ENCODE measurements around the gene DPY30. TPM values are rescaled to one million over a fixed set of nuclear protein-coding genes. Genes with fewer than 3 reads are reported as not detected.
"Not testable (repeated sequence)": the region's sequence is repeated elsewhere in the genome, so short reads cannot be mapped to it uniquely, and the experiment has no call there.

Gene DPY30
- total and polyA plus RNA-seq, 2 donors (not counting 1 experiment from before 2014, with no cell fraction given): 43.4 to 56.8 TPM

DNA sequence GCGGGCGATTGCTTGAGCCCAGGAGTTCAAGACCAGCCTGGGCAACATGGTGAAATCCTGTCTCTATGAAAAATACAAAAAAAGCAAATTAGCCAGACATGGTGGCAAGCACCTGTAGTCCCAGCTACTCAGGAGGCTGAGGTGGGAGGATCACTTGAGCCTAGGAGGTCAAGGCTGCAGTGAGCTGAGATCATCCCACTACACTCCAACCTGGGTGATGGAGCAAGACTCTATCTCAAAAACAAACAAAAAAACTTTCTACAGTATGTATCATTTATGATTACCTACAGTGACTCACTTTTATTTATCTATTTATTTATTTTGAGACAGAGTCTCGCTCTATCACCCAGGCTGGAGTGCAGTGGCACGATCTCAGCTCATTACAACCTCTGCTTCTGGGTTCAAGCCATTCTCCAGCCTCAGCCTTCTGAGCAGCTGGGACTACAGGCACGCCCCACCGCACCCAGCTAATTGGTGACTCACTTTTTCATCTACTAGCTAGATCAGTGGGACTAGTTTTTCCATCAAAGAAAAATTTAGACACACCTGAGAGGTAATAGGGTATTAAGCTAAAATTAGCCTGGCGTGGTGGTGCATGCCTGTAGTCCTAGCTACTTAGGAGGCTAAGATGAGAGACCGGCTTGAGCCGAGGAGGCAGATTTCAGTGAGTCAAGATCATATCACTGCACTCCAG, 20.7 kb downstream of the DPY30 start:
- H3K27ac ChIP-seq (ENCODE audit: low read length in 2 of 2); H3K9me3 Mint-ChIP-seq (ENCODE audit: insufficient read depth); H3K4me3 ChIP-seq (ENCODE audit: control extremely low read depth in 1 of 5, extremely low read depth in 1 of 5, insufficient read depth in 1 of 5, low read depth in 2 of 5, low read length in 4 of 5); H3K79me2 ChIP-seq (ENCODE audit: control insufficient read depth, insufficient read depth, low read length); H3K4me1 Mint-ChIP-seq; H3K4me1 ChIP-seq (ENCODE audit: control insufficient read depth in 2 of 2, insufficient read depth in 2 of 2, low read length in 2 of 2); H2AFZ ChIP-seq (ENCODE audit: insufficient read depth, low read depth, low read length, poor library complexity, severe bottlenecking); H3K4me2 ChIP-seq (replicated peaks; ENCODE audit: low read depth, low read length, poor library complexity, severe bottlenecking); intact Hi-C loops (cut with micrococcal nuclease); H4K20me1 ChIP-seq (ENCODE audit: control insufficient read depth, insufficient read depth, low read length, poor library complexity, severe bottlenecking); H3K27ac Mint-ChIP-seq; H3K4me3 Mint-ChIP-seq; H3K9me3 ChIP-seq (ENCODE audit: control extremely low read depth in 1 of 3, control insufficient read depth in 2 of 3, insufficient read depth in 1 of 3, low read length in 2 of 3); ATAC-seq (ENCODE audit: low read depth); DNase-seq; POLR2A ChIA-PET; H3K27me3 Mint-ChIP-seq; H3K9ac ChIP-seq (ENCODE audit: low read length); H3K27me3 ChIP-seq (replicated peaks in 1 of 4; ENCODE audit: control extremely low read depth in 1 of 4, control insufficient read depth in 3 of 4, insufficient read depth in 4 of 4, low read length in 3 of 4): not testable (repeated sequence)
- H3K36me3 ChIP-seq (replicated peaks in 1 of 2; ENCODE audit: control extremely low read depth in 1 of 2, control insufficient read depth in 1 of 2, extremely low read depth in 1 of 2, insufficient read depth in 2 of 2, low read length in 1 of 2): peaks cover 7 to 30% of the 10 kb centered on the region in 2 experiments
- WGBS (ENCODE audit: insufficient coverage): 100% methylated on average over 2 of the region's 9 CpGs
- CTCF ChIA-PET: interaction anchor here (0.9 kb wide), 1 partner anchor 15 kb away, joined by 4 read pairs; no protein-coding TSS in a partner anchor

DNA sequence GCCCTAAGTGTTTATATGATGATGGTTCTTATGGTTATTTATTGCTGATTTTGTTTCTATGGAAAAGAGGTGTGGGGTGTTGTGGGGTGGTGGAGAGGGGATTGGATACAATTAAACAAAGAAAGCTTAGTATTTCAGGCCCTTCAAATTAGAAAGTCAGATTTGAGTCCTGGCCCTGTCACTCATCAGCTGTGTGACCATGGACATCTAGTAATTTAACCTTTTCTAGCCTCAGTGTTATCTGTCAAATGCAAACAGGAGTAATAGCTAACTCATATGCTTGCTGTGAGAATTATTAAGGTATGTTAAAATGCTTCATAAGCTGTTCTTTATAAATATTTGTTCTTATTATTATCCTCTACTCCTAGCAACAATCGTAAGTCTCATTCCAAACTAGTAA, 26.7 kb downstream of the DPY30 start:
- Mint-ChIP-seq H3K27ac (peak overlapping the region; percentile 72), H3K4me3 (peak overlapping the region; percentile 26), H3K4me1 (peaks cover 27% of the 10 kb centered on the region), H3K27me3 (no peaks in the 10 kb centered on the region), H3K9me3 (ENCODE audit: insufficient read depth) (no peaks in the 10 kb centered on the region)
- Histone ChIP-seq H2AFZ (ENCODE audit: insufficient read depth, low read depth, low read length, poor library complexity, severe bottlenecking) (no peak overlapping the region), H3K9ac (ENCODE audit: low read length) (no peak overlapping the region), H3K9me3 (ENCODE audit: control extremely low read depth in 1 of 3, control insufficient read depth in 2 of 3, insufficient read depth in 1 of 3, low read length in 2 of 3) (no peaks in the 10 kb centered on the region), H3K27me3 (replicated peaks in 1 of 4; ENCODE audit: control extremely low read depth in 1 of 4, control insufficient read depth in 3 of 4, insufficient read depth in 4 of 4, low read length in 3 of 4) (no peaks in the 10 kb centered on the region), H4K20me1 (ENCODE audit: control insufficient read depth, insufficient read depth, low read length, poor library complexity, severe bottlenecking) (peaks cover 7% of the 10 kb centered on the region), H3K4me3 (ENCODE audit: control extremely low read depth in 1 of 5, extremely low read depth in 1 of 5, insufficient read depth in 1 of 5, low read depth in 2 of 5, low read length in 4 of 5) (no peak overlapping the region), H3K79me2 (ENCODE audit: control insufficient read depth, insufficient read depth, low read length) (peaks cover 17% of the 10 kb centered on the region), H3K36me3 (replicated peaks in 1 of 2; ENCODE audit: control extremely low read depth in 1 of 2, control insufficient read depth in 1 of 2, extremely low read depth in 1 of 2, insufficient read depth in 2 of 2, low read length in 1 of 2) (peaks cover 4 to 5% of the 10 kb centered on the region in 2 experiments), H3K4me2 (replicated peaks; ENCODE audit: low read depth, low read length, poor library complexity, severe bottlenecking) (no peak overlapping the region), H3K27ac (ENCODE audit: low read length in 2 of 2) (no peak overlapping the region), H3K4me1 (ENCODE audit: control insufficient read depth in 2 of 2, insufficient read depth in 2 of 2, low read length in 2 of 2) (peaks cover 20 to 26% of the 10 kb centered on the region in 2 donors)
- ChIA-PET CTCF (interaction anchor here (1.0 kb wide), 1 partner anchor 27 kb away, joined by 3 read pairs; the partner anchor contains the start of gene DPY30), POLR2A (interaction anchor here (0.8 to 0.9 kb wide), 2 partner anchors 23 to 27 kb away, joined by 3 to 4 read pairs; partner anchors contain the start of gene DPY30)
- TF ChIP-seq EZH2 (IDR thresholded peaks at IDR 0.05; ENCODE audit: borderline replicate concordance, insufficient read depth, low read depth, low read length, poor library complexity, severe bottlenecking) (no peak), CTCF (IDR thresholded peaks at IDR 0.05) (no peak)
- no CpG with 5 or more reads among the region's 1 CpG for WGBS (ENCODE audit: insufficient coverage)
- ATAC-seq (ENCODE audit: low read depth) (no peak), DNase-seq (no peak)
- intact Hi-C loops (cut with micrococcal nuclease): no loop called here
